H9 (cell line): ENCODE data around the gene SLAMF6. TPM values are rescaled to one million over a fixed set of nuclear protein-coding genes. Genes with fewer than 3 reads are reported as not detected.

Experiments
- DNase-seq: peaks from one replicate; pipeline ENCODE4 v3.0.0-alpha.2; 2017
- H2AFZ ChIP-seq: one replicate; pipeline ENCODE4 v1.6.1; 2013; ENCODE audit warnings: mild to moderate bottlenecking, low read length, control low read depth, moderate library complexity
- H2AK5ac ChIP-seq: 2 replicates; pipeline ENCODE4 v1.6.1; 2013; ENCODE audit warnings: low read length, control low read depth, mixed read lengths; ENCODE audit not compliant: insufficient read length
- H2BK120ac ChIP-seq: one replicate; pipeline ENCODE4 v1.6.1; 2013; ENCODE audit warnings: low read depth, mild to moderate bottlenecking, low read length, control low read depth, inconsistent platforms; ENCODE audit not compliant: poor library complexity, severe bottlenecking
- H2BK12ac ChIP-seq: 2 replicates; pipeline ENCODE4 v1.6.1; 2013; ENCODE audit warnings: low read length, control low read depth, mixed read lengths, low read depth; ENCODE audit not compliant: insufficient read length
- H2BK15ac ChIP-seq: 2 replicates; pipeline ENCODE4 v1.6.1; 2013; ENCODE audit warnings: low read depth, low read length, control low read depth
- H2BK20ac ChIP-seq: one replicate; pipeline ENCODE4 v1.6.1; 2013; ENCODE audit warnings: low read depth, mild to moderate bottlenecking, low read length, control low read depth, inconsistent platforms; ENCODE audit not compliant: poor library complexity, severe bottlenecking
- H2BK5ac ChIP-seq: 2 replicates; pipeline ENCODE4 v1.6.1; 2013; ENCODE audit warnings: low read length, control low read depth, mixed read lengths; ENCODE audit not compliant: insufficient read length
- H3K14ac ChIP-seq: 2 replicates; pipeline ENCODE4 v1.6.1; 2013; ENCODE audit warnings: low read length, control low read depth; ENCODE audit not compliant: insufficient read depth
- H3K18ac ChIP-seq: 2 replicates; pipeline ENCODE4 v1.6.1; 2013; ENCODE audit warnings: low read depth, mild to moderate bottlenecking, mixed read lengths, low read length, control low read depth; ENCODE audit not compliant: insufficient read length
- H3K23ac ChIP-seq: 2 replicates; pipeline ENCODE4 v1.6.1; 2013; ENCODE audit warnings: low read length, control low read depth, mixed read lengths, low read depth; ENCODE audit not compliant: insufficient read length
- H3K23me2 ChIP-seq: 2 replicates; pipeline ENCODE4 v1.6.1; 2013; ENCODE audit warnings: low read depth, mild to moderate bottlenecking, mixed read lengths, low read length, control low read depth; ENCODE audit not compliant: insufficient read length, poor library complexity, severe bottlenecking
- H3K27ac ChIP-seq: 2 replicates; pipeline ENCODE4 v1.5.1; 2013; ENCODE audit warnings: low read length, control low read depth, mixed read lengths, low read depth; ENCODE audit not compliant: insufficient read length
- H3K27me3 ChIP-seq: 2 replicates; pipeline ENCODE4 v1.6.1; 2013; ENCODE audit warnings: low read length, control low read depth, inconsistent platforms; ENCODE audit not compliant: insufficient read depth
- H3K4ac ChIP-seq: 2 replicates; pipeline ENCODE4 v1.6.1; 2013; ENCODE audit warnings: low read depth, mild to moderate bottlenecking, control low read depth, inconsistent platforms, low read length, moderate library complexity
- H3K4me1 ChIP-seq: 2 replicates; pipeline ENCODE4 v1.6.1; 2013; ENCODE audit warnings: low read length, control low read depth, inconsistent platforms; ENCODE audit not compliant: insufficient read depth
- H3K4me2 ChIP-seq: 2 replicates; pipeline ENCODE4 v1.6.1; 2013; ENCODE audit warnings: low read length, control low read depth, mixed read lengths; ENCODE audit not compliant: insufficient read length, insufficient read depth
- H3K56ac ChIP-seq: 2 replicates; pipeline ENCODE4 v1.6.1; 2013; ENCODE audit warnings: low read depth, mild to moderate bottlenecking, mixed read lengths, low read length, control low read depth; ENCODE audit not compliant: insufficient read length
- H3K79me1 ChIP-seq: 2 replicates; pipeline ENCODE4 v1.6.1; 2013; ENCODE audit warnings: low read depth, mild to moderate bottlenecking, moderate library complexity, low read length, control low read depth, inconsistent platforms; ENCODE audit not compliant: insufficient read depth, poor library complexity, severe bottlenecking
- H3K79me2 ChIP-seq: 2 replicates; pipeline ENCODE4 v1.6.1; 2013; ENCODE audit warnings: low read length, control low read depth, inconsistent platforms; ENCODE audit not compliant: insufficient read depth
- H3K9ac ChIP-seq: 2 replicates; pipeline ENCODE4 v1.6.1; 2013; ENCODE audit warnings: low read length, control low read depth, mixed read lengths; ENCODE audit not compliant: insufficient read length; ENCODE audit errors: extremely low read depth
- H3K9me3 ChIP-seq: one replicate; pipeline ENCODE4 v1.6.1; 2013; ENCODE audit warnings: low read depth, low read length, inconsistent platforms; ENCODE audit not compliant: control insufficient read depth
- H3T11ph ChIP-seq: one replicate; pipeline ENCODE4 v1.6.1; 2013; ENCODE audit warnings: mild to moderate bottlenecking, low read length, control low read depth, inconsistent platforms
- H4K20me1 ChIP-seq: one replicate; pipeline ENCODE4 v1.6.1; 2013; ENCODE audit not compliant: control insufficient read depth, insufficient read length, insufficient read depth
- H4K5ac ChIP-seq: 2 replicates; pipeline ENCODE4 v1.6.1; 2013; ENCODE audit warnings: low read depth, mild to moderate bottlenecking, mixed read lengths, low read length, control low read depth; ENCODE audit not compliant: insufficient read length
- H4K8ac ChIP-seq: replicated peaks from 2 replicates; pipeline ENCODE4 v1.6.1; 2013; ENCODE audit warnings: low read length, control low read depth, mixed read lengths, low read depth; ENCODE audit not compliant: insufficient read length
- H4K91ac ChIP-seq: 2 replicates; pipeline ENCODE4 v1.6.1; 2013; ENCODE audit warnings: low read depth, mild to moderate bottlenecking, moderate library complexity, mixed read lengths, low read length, control low read depth; ENCODE audit not compliant: insufficient read length
- H3K27ac Mint-ChIP-seq, 3 experiments: 2 replicates in 2 of 3; 3 replicates in 1 of 3; pipeline ENCODE4 v1.8.0; 2020 to 2021; ENCODE audit warnings: mixed read lengths in 3 of 3, mild to moderate bottlenecking in 1 of 3, moderate library complexity in 1 of 3
- H3K27me3 Mint-ChIP-seq: 2 replicates; pipeline ENCODE4 v1.8.0; 2021; ENCODE audit warnings: low read depth, mild to moderate bottlenecking, moderate library complexity, mixed read lengths
- H3K36me3 Mint-ChIP-seq, 3 experiments: 2 replicates in 2 of 3; 3 replicates in 1 of 3; pipeline ENCODE4 v1.8.0; 2020 to 2021; ENCODE audit warnings: low read depth in 3 of 3, mixed read lengths in 3 of 3; ENCODE audit not compliant: insufficient read depth in 1 of 3
- H3K4me1 Mint-ChIP-seq, 2 experiments: 2 replicates each; pipeline ENCODE4 v1.8.0; 2020; ENCODE audit warnings: mixed read lengths in 2 of 2
- H3K4me3 Mint-ChIP-seq, 2 experiments: 2 replicates in 1 of 2; 3 replicates in 1 of 2; pipeline ENCODE4 v1.8.0; 2020 to 2021; ENCODE audit warnings: mild to moderate bottlenecking in 2 of 2, mixed read lengths in 2 of 2, moderate library complexity in 1 of 2
- H3K9me3 Mint-ChIP-seq, 2 experiments: 2 replicates in 1 of 2; 3 replicates in 1 of 2; pipeline ENCODE4 v1.8.0; 2020; ENCODE audit warnings: mild to moderate bottlenecking in 2 of 2, mixed read lengths in 2 of 2, moderate library complexity in 1 of 2
- CTCF ChIP-seq: fragments of 200-600 bp; sonication (generic); conservative IDR thresholded peaks from 3 replicates; pipeline ENCODE4 v1.8.0; 2021; ENCODE audit warnings: antibody characterized with exemption, mild to moderate bottlenecking
- WGBS: extraction: QIAGEN DNeasy Blood & Tissue Kit; methylation state at CpG from one replicate; pipeline ENCODE4 v1.1.7; 2013; ENCODE audit warnings: missing lambda C conversion rate, low lambda C conversion rate, mixed read lengths; ENCODE audit not compliant: insufficient read length; ENCODE audit errors: extremely low coverage; 5-methylcytosine and 5-hydroxymethylcytosine counted together
- total RNA-seq: library from RNA; stranded (reverse); gene quantifications from 2 replicates; pipeline ENCODE4 v1.2.1, GENCODE V29; 2021

SLAMF6 gene
- total RNA-seq, 1 experiment from 2014 or later, result not detected

GRCh38 chr1:160548183-160548582 is 25.1 kb upstream of the SLAMF6 start:
- H4K91ac ChIP-seq, result no peak overlapping the region

More at GRCh38 chr1:160548183-160548582, 25.1 kb upstream of the SLAMF6 start:
- Histone ChIP-seq H3K4me1 (no peaks in the 10 kb centered on the region), H3K14ac (no peak overlapping the region), H3K79me1 (no peaks in the 10 kb centered on the region), H3K27ac (no peak overlapping the region), H4K20me1 (no peaks in the 10 kb centered on the region), H2AFZ (no peak overlapping the region), H2BK12ac (no peak overlapping the region), H4K8ac (no peak overlapping the region), H3K23me2 (no peaks in the 10 kb centered on the region), H4K5ac (no peak overlapping the region), H3K4me2 (no peak overlapping the region), H2BK20ac (no peak overlapping the region), H3K23ac (no peak overlapping the region), H3K27me3 (no peaks in the 10 kb centered on the region), H3K9ac (no peak overlapping the region), H2BK120ac (no peak overlapping the region), H3K18ac (no peak overlapping the region), H2BK15ac (no peak overlapping the region), H3K79me2 (no peaks in the 10 kb centered on the region), H3K9me3 (no peaks in the 10 kb centered on the region), H3K4ac (no peak overlapping the region), H3T11ph (no peak overlapping the region), H2BK5ac (no peak overlapping the region), H3K56ac (no peak overlapping the region), H2AK5ac (no peak overlapping the region)
- no peaks in the 10 kb centered on the region for H3K36me3 Mint-ChIP-seq
- H3K4me1 Mint-ChIP-seq, result 0 out of 4 replicates have a peak, but pooled peaks cover 0 to 2% of the 10 kb centered on the region in 2 experiments
- no peak for DNase-seq
- H3K9me3 Mint-ChIP-seq, result no peaks in the 10 kb centered on the region
- H3K27me3 Mint-ChIP-seq, result peaks cover 2% of the 10 kb centered on the region; the same call in 1 of the 2 replicates
- no peak overlapping the region for H3K27ac Mint-ChIP-seq
- no peak for TF ChIP-seq CTCF
- WGBS, result no CpG with 5 or more reads among the region's 3 CpGs
- H3K4me3 Mint-ChIP-seq, result no peak overlapping the region
